Osteocyte (in vitro differentiated cells): ENCODE data around the gene CHMP3. TPM values are rescaled to one million over a fixed set of nuclear protein-coding genes. Genes with fewer than 3 reads are reported as not detected.

Experiments
- DNase-seq: peaks from one replicate; pipeline ENCODE4 v3.0.0; 2021; ENCODE audit warnings: mixed read lengths; ENCODE audit not compliant: unreplicated experiment; ENCODE audit errors: extremely low spot score
- H3K27ac Mint-ChIP-seq: one replicate; pipeline ENCODE4 v1.8.0; 2021; ENCODE audit warnings: mild to moderate bottlenecking, mixed read lengths; ENCODE audit not compliant: unreplicated experiment
- H3K27me3 Mint-ChIP-seq: one replicate; pipeline ENCODE4 v1.8.0; 2021; ENCODE audit warnings: mixed read lengths; ENCODE audit not compliant: unreplicated experiment
- H3K36me3 Mint-ChIP-seq: one replicate; pipeline ENCODE4 v1.8.0; 2021; ENCODE audit warnings: mixed read lengths; ENCODE audit not compliant: unreplicated experiment
- H3K4me1 Mint-ChIP-seq: one replicate; pipeline ENCODE4 v1.8.0; 2021; ENCODE audit warnings: mixed read lengths; ENCODE audit not compliant: unreplicated experiment
- H3K4me3 Mint-ChIP-seq: one replicate; pipeline ENCODE4 v1.8.0; 2021; ENCODE audit warnings: mild to moderate bottlenecking, moderate library complexity, mixed read lengths; ENCODE audit not compliant: unreplicated experiment
- H3K9me3 Mint-ChIP-seq: one replicate; pipeline ENCODE4 v1.8.0; 2021; ENCODE audit warnings: mixed read lengths; ENCODE audit not compliant: unreplicated experiment
- CTCF ChIP-seq: fragments of 200-600 bp; sonication (generic); IDR thresholded peaks from 2 replicates; pipeline ENCODE4 v1.5.0; 2021; ENCODE audit warnings: antibody characterized with exemption, mild to moderate bottlenecking, moderate library complexity
- total RNA-seq: library from RNA; stranded (reverse); gene quantifications from 2 replicates; pipeline ENCODE4 v1.2.1, GENCODE V29; 2021

CHMP3 gene
- total RNA-seq, 1 donor from 2014 or later = 124 TPM

- DNase-seq = no peak
- Mint-ChIP-seq H3K4me3 (no peak overlapping the region), H3K36me3 (peaks cover 84% of the 10 kb centered on the region), H3K4me1 (no peaks in the 10 kb centered on the region), H3K9me3 (no peaks in the 10 kb centered on the region), H3K27me3 (no peaks in the 10 kb centered on the region), H3K27ac (no peak overlapping the region)
- no peak for TF ChIP-seq CTCF
Observed at GRCh38 chr2:86491088-86491487, 72.2 kb downstream of the CHMP3 start.

GRCh38 chr2:86490245-86490644, 73.0 kb downstream of the CHMP3 start:
- no peak for TF ChIP-seq CTCF
- Mint-ChIP-seq H3K4me1 (no peaks in the 10 kb centered on the region), H3K27ac (no peak overlapping the region), H3K4me3 (no peak overlapping the region), H3K27me3 (no peaks in the 10 kb centered on the region), H3K36me3 (peaks cover 84% of the 10 kb centered on the region), H3K9me3 (no peaks in the 10 kb centered on the region)
- no peak for DNase-seq

GRCh38 chr2:86489542-86489941, 73.7 kb downstream of the CHMP3 start:
- DNase-seq = no peak
- Mint-ChIP-seq H3K4me1 (no peaks in the 10 kb centered on the region), H3K27ac (no peak overlapping the region), H3K4me3 (no peak overlapping the region), H3K36me3 (peaks cover 85% of the 10 kb centered on the region), H3K9me3 (no peaks in the 10 kb centered on the region), H3K27me3 (no peaks in the 10 kb centered on the region)
- TF ChIP-seq CTCF = no peak

- H3K9me3 Mint-ChIP-seq = no peaks in the 10 kb centered on the region
- peaks cover 85% of the 10 kb centered on the region for H3K36me3 Mint-ChIP-seq
- no peaks in the 10 kb centered on the region for H3K4me1 Mint-ChIP-seq
- no peak overlapping the region for H3K27ac Mint-ChIP-seq
- no peaks in the 10 kb centered on the region for H3K27me3 Mint-ChIP-seq
- no peak for TF ChIP-seq CTCF
- H3K4me3 Mint-ChIP-seq = no peak overlapping the region
- DNase-seq = no peak
Observed at GRCh38 chr2:86488561-86489250, 74.5 kb downstream of the CHMP3 start.

GRCh38 chr2:86487062-86487461, 76.2 kb downstream of the CHMP3 start:
- H3K36me3 Mint-ChIP-seq = peaks cover 94% of the 10 kb centered on the region
- no peak overlapping the region for H3K4me3 Mint-ChIP-seq
- H3K9me3 Mint-ChIP-seq = no peaks in the 10 kb centered on the region
- no peak for DNase-seq
- no peaks in the 10 kb centered on the region for H3K4me1 Mint-ChIP-seq
- TF ChIP-seq CTCF = peak; percentile 22
- no peaks in the 10 kb centered on the region for H3K27me3 Mint-ChIP-seq
- H3K27ac Mint-ChIP-seq = no peak overlapping the region
